HepG2 (cell line): ENCODE data around the gene GYG1. TPM values are rescaled to one million over a fixed set of nuclear protein-coding genes. Genes with fewer than 3 reads are reported as not detected.

Experiments
- ATAC-seq: fragments of 200-7000 bp; cut with Tn5 transposase; 3 replicates; pipeline ENCODE4 v1.9.1; 2020; ENCODE audit warnings: mild to moderate bottlenecking, moderate library complexity
- Bru-seq: library from RNA; stranded (reverse); fragments of 400-500 nt; gene quantifications from one replicate; lab custom pipeline; 2021; lab: Mats Ljungman, UMichigan
- BruChase-seq, 2 experiments: library from RNA; stranded (reverse); fragments of 400-500 nt; gene quantifications; one replicate each; lab custom pipeline; 2021; lab: Mats Ljungman, UMichigan
- BruUV-seq: library from RNA; stranded (reverse); fragments of 400-500 nt; replicated peaks from 2 replicates; lab custom pipeline; 2021; lab: Mats Ljungman, UMichigan
- CTCF ChIA-PET: fragments of 300-600 bp; formaldehyde crosslinking; extraction: SDS; loops from one replicate; lab custom pipeline; 2021; ENCODE audit warnings: low total read pairs, inconsistent platforms, low intra/inter-chr PET ratio; lab: Yijun Ruan, JAX
- POLR2A ChIA-PET: fragments of 350-600 bp; sonication (Branson Sonifier 250); formaldehyde crosslinking; loops from one replicate; lab custom pipeline; 2020; ENCODE audit warnings: antibody characterized with exemption, inconsistent platforms; lab: Yijun Ruan, JAX
- DNase-seq: peaks from one replicate; pipeline ENCODE4 v3.0.0-alpha.2; 2015; ENCODE audit warnings: low spot score
- FAIRE-seq: peaks from 3 replicates; lab custom pipeline; 2011; peaks lifted over from hg19 to GRCh38; lab: Jason Lieb, UNC
- H2AFZ ChIP-seq: one replicate; pipeline ENCODE4 v1.6.1; 2011; ENCODE audit warnings: low read length, inconsistent platforms
- H3K27ac ChIP-seq: fragments of 300-600 bp; 3 replicates; pipeline ENCODE4 v1.8.0; 2011; ENCODE audit warnings: mixed run types, mild to moderate bottlenecking, mixed read lengths, low read length, inconsistent platforms; ENCODE audit not compliant: insufficient read depth; ENCODE audit errors: extremely low read length
- H3K27me3 ChIP-seq, 2 experiments: fragments of 200-600 bp in 1 of 2; 2 replicates in 1 of 2; 3 replicates in 1 of 2; pipeline versions ENCODE4 v1.6.0 to v1.8.0; 2011; ENCODE audit warnings: low read length in 2 of 2, mild to moderate bottlenecking in 2 of 2, moderate library complexity in 2 of 2, inconsistent platforms in 1 of 2; ENCODE audit not compliant: insufficient read depth in 2 of 2, control insufficient read depth in 1 of 2
- H3K36me3 ChIP-seq, 2 experiments: fragments of 200-600 bp in 1 of 2; replicated peaks in 1 of 2; 2 replicates in 1 of 2; 3 replicates in 1 of 2; pipeline versions ENCODE4 v1.5.1 to v1.8.0; 2011; ENCODE audit warnings: low read length in 2 of 2, inconsistent platforms in 1 of 2; ENCODE audit not compliant: insufficient read depth in 2 of 2, control insufficient read depth in 1 of 2
- H3K4me1 ChIP-seq: 2 replicates; pipeline ENCODE4 v1.5.1; 2012; ENCODE audit warnings: low read length, inconsistent platforms; ENCODE audit not compliant: insufficient read depth
- H3K4me2 ChIP-seq: 2 replicates; pipeline ENCODE4 v1.6.0; 2011; ENCODE audit warnings: low read depth, low read length, inconsistent platforms
- H3K4me3 ChIP-seq, 3 experiments: fragments of 200-600 bp in 1 of 3; sonication (generic), shearing (Covaris generic) in 1 of 3; replicated peaks in 1 of 3; 2 replicates each; pipeline ENCODE4 v1.5.1; 2011 to 2016; ENCODE audit warnings: low read length in 3 of 3, inconsistent platforms in 2 of 3, low read depth in 2 of 3, mild to moderate bottlenecking in 2 of 3, control low read depth in 1 of 3, mixed read lengths in 1 of 3; ENCODE audit not compliant: insufficient read depth in 1 of 3
- H3K79me2 ChIP-seq: one replicate; pipeline ENCODE4 v1.6.1; 2011; ENCODE audit warnings: low read length, inconsistent platforms; ENCODE audit not compliant: insufficient read depth
- H3K9ac ChIP-seq: 2 replicates; pipeline ENCODE4 v1.6.0; 2011; ENCODE audit warnings: mild to moderate bottlenecking, low read depth, low read length, inconsistent platforms; ENCODE audit not compliant: insufficient read depth
- H3K9me3 ChIP-seq: 2 replicates; pipeline ENCODE4 v1.5.1; 2012; ENCODE audit warnings: mild to moderate bottlenecking, low read length
- H4K20me1 ChIP-seq: 2 replicates; pipeline ENCODE4 v1.6.0; 2011; ENCODE audit warnings: inconsistent platforms, mild to moderate bottlenecking, low read length, moderate library complexity; ENCODE audit not compliant: insufficient read depth
- DDIT3 ChIP-seq: sonication (generic); formaldehyde crosslinking; IDR thresholded peaks from 2 replicates; pipeline ENCODE4 v1.4.0; 2020; ENCODE audit warnings: mild to moderate bottlenecking, missing genetic modification reagents
- NPAS2 ChIP-seq: sonication (generic); formaldehyde crosslinking; IDR thresholded peaks from 2 replicates; pipeline ENCODE4 v1.8.0; 2022; ENCODE audit warnings: mild to moderate bottlenecking, missing genetic modification reagents, borderline replicate concordance
- ZNF207 ChIP-seq: fragments of 450-650 bp; IDR thresholded peaks from 2 replicates; pipeline ENCODE4 v1.6.1; 2016; ENCODE audit warnings: antibody characterized with exemption, borderline replicate concordance
- ZNF275 ChIP-seq: sonication (generic); formaldehyde crosslinking; IDR thresholded peaks from 2 replicates; pipeline ENCODE4 v1.8.0; 2022; ENCODE audit warnings: missing genetic modification reagents, mild to moderate bottlenecking, inconsistent platforms, borderline replicate concordance
- ZNF331 ChIP-seq: sonication (generic); formaldehyde crosslinking; IDR thresholded peaks from 2 replicates; pipeline ENCODE4 v1.4.0; 2020; ENCODE audit warnings: missing genetic modification reagents
- ZNF800 ChIP-seq: sonication (generic); formaldehyde crosslinking; IDR thresholded peaks from 2 replicates; pipeline ENCODE4 v1.4.0; 2020; ENCODE audit warnings: missing genetic modification reagents
- WGBS: methylation state at CpG from one replicate; pipeline ENCODE4 v1.1.6; 2017; ENCODE audit warnings: low lambda C conversion rate; 5-methylcytosine and 5-hydroxymethylcytosine counted together
- in situ Hi-C: cut with HindIII; loops from 2 replicates; pipeline ENCODE4 v1.10.0; 2017; ENCODE audit warnings: low pct_unique_long_range_greater_than_20kb; ENCODE audit not compliant: extremely low pct_ligation_motif_present
- intact Hi-C: fragments of 100-400 bp; cut with micrococcal nuclease; formaldehyde crosslinking; loops from one replicate; pipeline ENCODE4 v1.10.0; 2022; ENCODE audit not compliant: unreplicated experiment
- long read RNA-seq, 2 experiments: library from RNA in 1 of 2; library from polyadenylated mRNA in 1 of 2; stranded (forward) in 1 of 2; unstranded in 1 of 2; transcript quantifications; one replicate each; pipeline ENCODE4 v2.0.0, GENCODE V29; 2019 to 2022
- polyA minus RNA-seq, 3 experiments: library from RNA; depleted of rRNA, polyadenylated mRNA; stranded (reverse); fragments of >200 nt; gene quantifications; 2 replicates each; pipeline ENCODE4 v1.2.3, GENCODE V29; 2011; ENCODE audit warnings: low replicate concordance in 1 of 3
- polyA plus RNA-seq, 8 experiments: library from polyadenylated mRNA; depleted of rRNA in 3 of 8; stranded (reverse) in 7 of 8; unstranded in 1 of 8; fragments of >200 nt; fragmentation: Illumina TruSeq in 4 of 8; extraction: Trizol in 4 of 8; gene quantifications; 2 replicates each; pipeline versions ENCODE4 v1.2.1 to v1.2.3, GENCODE V29; 2011 to 2016; ENCODE audit warnings: low read depth in 4 of 8, missing spikeins in 1 of 8, mixed read lengths in 1 of 8; ENCODE audit not compliant: insufficient read depth in 1 of 8
- total RNA-seq, 5 experiments: library from RNA; depleted of rRNA; stranded (reverse); fragments of >200 nt; fragmentation: Illumina TruSeq; extraction: Trizol; gene quantifications; 2 replicates each; pipeline ENCODE4 v1.2.3, GENCODE V29; 2016; ENCODE audit warnings: low read depth in 1 of 5

Gene GYG1
- 28.1 and 52.1 TPM in 2 replicates for total RNA-seq (2016; rRNA removed; fragmentation: Illumina TruSeq; extraction: Trizol)
- 29.8 and 30.1 TPM in 2 replicates for total RNA-seq (2016; cell fraction: cytosol; rRNA removed; fragmentation: Illumina TruSeq; extraction: Trizol; ENCODE audit: low read depth)
- total RNA-seq (2016; cell fraction: insoluble cytoplasmic fraction; rRNA removed; fragmentation: Illumina TruSeq; extraction: Trizol), result 29.9 and 49.6 TPM in 2 replicates
- total RNA-seq (2016; cell fraction: membrane; rRNA removed; fragmentation: Illumina TruSeq; extraction: Trizol), result 48.6 and 49.9 TPM in 2 replicates
- 19.3 and 23.2 TPM in 2 replicates for total RNA-seq (2016; cell fraction: nucleus; rRNA removed; fragmentation: Illumina TruSeq; extraction: Trizol)
- 12.6 and 15.7 TPM in 2 replicates for polyA plus RNA-seq (2011; rRNA removed)
- 12.4 and 14.4 TPM in 2 replicates for polyA plus RNA-seq (2011; cell fraction: cytosol; rRNA removed)
- polyA plus RNA-seq (2011; cell fraction: nucleus; rRNA removed), result 6.8 and 22.5 TPM in 2 replicates
- polyA plus RNA-seq (2012), result 25.0 and 29.0 TPM in 2 replicates
- polyA plus RNA-seq (2016; cell fraction: cytosol; fragmentation: Illumina TruSeq; extraction: Trizol; ENCODE audit: low read depth), result 37.1 and 42.6 TPM in 2 replicates
- 61.5 and 63.2 TPM in 2 replicates for polyA plus RNA-seq (2016; cell fraction: insoluble cytoplasmic fraction; fragmentation: Illumina TruSeq; extraction: Trizol; ENCODE audit: low read depth)
- 44.2 and 46.2 TPM in 2 replicates for polyA plus RNA-seq (2016; cell fraction: membrane; fragmentation: Illumina TruSeq; extraction: Trizol; ENCODE audit: low read depth)
- 28.3 and 28.8 TPM in 2 replicates for polyA plus RNA-seq (2016; cell fraction: nucleus; fragmentation: Illumina TruSeq; extraction: Trizol; ENCODE audit: insufficient read depth, low read depth)
- 20.7 and 24.7 TPM in 2 replicates for polyA minus RNA-seq (2011; rRNA and poly(A)+ RNA removed; ENCODE audit: low replicate concordance)
- polyA minus RNA-seq (2011; cell fraction: cytosol; rRNA and poly(A)+ RNA removed), result 20.1 and 21.1 TPM in 2 replicates
- polyA minus RNA-seq (2011; cell fraction: nucleus; rRNA and poly(A)+ RNA removed), result 16.4 and 23.9 TPM in 2 replicates
- Bru-seq, nascent RNA, result percentile 83 among the genes with signal in this experiment
- BruChase-seq, experiment 1, labeled RNA remaining after a 6-hour chase, result percentile 76 among the genes with signal in this experiment
- percentile 60 among the genes with signal in this experiment for BruChase-seq, experiment 2, labeled RNA remaining after a 2-hour chase
- long read RNA-seq, experiment 1, transcript GYG1-201 (7 exons, 1,890 nt), result major isoform, 56 of 70 reads
- long read RNA-seq, experiment 1, partial matches to known transcripts, result 4 of 70 reads
- long read RNA-seq, experiment 1, other reads (novel, unspliced or antisense), result 8 of 70 reads
- long read RNA-seq, experiment 2, transcript GYG1-201 (7 exons, 1,890 nt), result major isoform, 103 of 179 reads
- long read RNA-seq, experiment 2, transcript GYG1-210 (6 exons, 1,563 nt), result minor isoform, 8 of 179 reads
- long read RNA-seq, experiment 2, partial matches to known transcripts, result 46 of 179 reads
- long read RNA-seq, experiment 2, other reads (novel, unspliced or antisense), result 21 of 179 reads

- intact Hi-C loops, result loop anchor here (2.0 kb wide), 3 partner anchors 19 to 93 kb away; no protein-coding TSS in a partner anchor
- peak; percentile 68 for DNase-seq
- Histone ChIP-seq H3K4me2 (peak within 1 kb of the TSS; percentile 70), H3K27me3 (peaks cover 0 to 18% of the 10 kb centered on the region in 2 experiments; a peak in 2 of 5 replicates), H3K4me3 (peak within 1 kb of the TSS; percentile 85 to 88 (median 87)), H3K27ac (peak within 1 kb of the TSS; percentile 67), H3K9ac (peak within 1 kb of the TSS; percentile 82), H3K79me2 (peaks cover 5% of the 10 kb centered on the region), H3K4me1 (peaks cover 27% of the 10 kb centered on the region), H3K9me3 (no peaks in the 10 kb centered on the region), H2AFZ (peak within 1 kb of the TSS; percentile 90), H3K36me3 (peaks cover 0 to 7% of the 10 kb centered on the region in 2 experiments; a peak in 3 of 5 replicates), H4K20me1 (no peaks in the 10 kb centered on the region)
- peak; percentile 93 for ATAC-seq
- CTCF ChIA-PET, result no interaction called here
- 0% methylated on average over 5 of the region's 91 CpGs for WGBS
- BruUV-seq, result no TSS peak
- POLR2A ChIA-PET, result interaction anchor here (1.0 to 1.9 kb wide), 7 partner anchors 13 to 410 kb away, joined by 3 to 7 read pairs (median 3); partner anchors contain the start of gene HPS3
- in situ Hi-C loops, result no loop called here
- no peak for FAIRE-seq
- peak; percentile 65; the same call in 1 of the 2 replicates for TF ChIP-seq ZNF275 (CRISPR knock-in tag)
- TF ChIP-seq ZNF207, result no peak
- peak; percentile 18; the same call in 1 of the 2 replicates for TF ChIP-seq ZNF331
- 0 out of 2 replicates have a peak, but pooled peaks have one; percentile 91 for TF ChIP-seq NPAS2 (CRISPR knock-in tag)
- TF ChIP-seq DDIT3 (CRISPR knock-in tag), result no peak
- TF ChIP-seq ZNF800 (CRISPR knock-in tag), result peak; percentile 82; the same call in 1 of the 2 replicates
Observed at GRCh38 chr3:148991219-148992026, at the start of gene GYG1. GYG1 (plus strand) TSS chr3:148991540; CDS start chr3:148991641, 101 bp downstream.
